Measurements from ENCODE around the gene OR4M1.
"Not testable (repeated sequence)": the region's sequence is repeated elsewhere in the genome, so short reads cannot be mapped to it uniquely, and the experiment has no call there.

OR4M1 gene

DNA sequence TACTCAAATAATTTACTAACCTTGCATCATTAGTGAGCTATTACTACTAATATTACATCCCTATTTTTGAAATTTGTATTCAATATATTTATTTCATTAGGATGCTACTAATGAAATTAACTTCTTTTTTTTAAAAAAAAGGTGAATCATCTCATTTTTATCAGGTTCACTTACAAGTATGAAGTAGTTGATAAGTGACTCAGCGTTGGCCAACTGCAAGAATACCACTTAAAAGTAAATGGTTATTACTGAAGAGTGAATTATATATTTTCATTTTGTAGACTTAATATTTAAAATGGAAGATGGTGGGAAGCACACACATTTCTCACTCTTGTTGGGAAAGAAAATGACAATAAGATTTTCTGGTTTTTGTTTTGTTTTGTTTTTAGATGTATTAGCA is 49.9 kb downstream of the OR4M1 start:
- no peak overlapping the region for H3K27ac ChIP-seq (ENCODE audit: low read depth, low read length)
- H3K36me3 ChIP-seq (ENCODE audit: control insufficient read depth, insufficient read depth, low read length): no peaks in the 10 kb centered on the region
- peaks cover 20% of the 10 kb centered on the region; the same call in 1 of the 2 replicates for H3K9me3 ChIP-seq (ENCODE audit: control insufficient read depth, insufficient read depth, low read depth, low read length)
- H3K4me3 ChIP-seq (ENCODE audit: low read depth, low read length): no peak overlapping the region
- H3K4me1 ChIP-seq (ENCODE audit: control insufficient read depth, insufficient read depth, low read length): no peaks in the 10 kb centered on the region
- H3K9ac ChIP-seq (ENCODE audit: low read length): no peak overlapping the region
- H3K27me3 ChIP-seq (ENCODE audit: control insufficient read depth, insufficient read depth, low read length): no peaks in the 10 kb centered on the region

DNA sequence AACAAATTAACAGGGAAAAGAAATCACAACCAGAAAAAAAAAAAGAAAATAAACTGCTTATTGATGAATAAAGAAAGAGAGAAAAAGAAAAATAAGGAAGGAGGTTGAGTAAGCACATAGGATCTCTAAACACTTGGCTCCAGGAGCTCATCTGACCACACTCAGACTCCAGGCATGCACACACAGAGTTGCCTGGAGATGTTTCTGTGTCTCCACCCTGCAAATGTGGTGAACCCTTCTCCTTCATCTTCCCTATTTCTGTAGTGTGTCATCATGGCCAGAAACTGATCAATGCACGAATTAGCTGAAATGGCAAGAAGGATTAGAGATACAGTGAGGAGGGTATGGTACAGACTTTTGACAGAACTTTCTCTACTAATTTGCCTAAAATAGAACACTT is 50.5 kb downstream of the OR4M1 start:
- Histone ChIP-seq H3K9me3 (ENCODE audit: control insufficient read depth, insufficient read depth, low read depth, low read length) (peaks cover 20% of the 10 kb centered on the region; the same call in 1 of the 2 replicates), H3K27me3 (ENCODE audit: control insufficient read depth, insufficient read depth, low read length) (no peaks in the 10 kb centered on the region), H3K9ac (ENCODE audit: low read length) (no peak overlapping the region), H3K4me1 (ENCODE audit: control insufficient read depth, insufficient read depth, low read length) (no peaks in the 10 kb centered on the region), H3K27ac (ENCODE audit: low read depth, low read length) (no peak overlapping the region), H3K4me3 (ENCODE audit: low read depth, low read length) (no peak overlapping the region), H3K36me3 (ENCODE audit: control insufficient read depth, insufficient read depth, low read length) (no peaks in the 10 kb centered on the region)

DNA sequence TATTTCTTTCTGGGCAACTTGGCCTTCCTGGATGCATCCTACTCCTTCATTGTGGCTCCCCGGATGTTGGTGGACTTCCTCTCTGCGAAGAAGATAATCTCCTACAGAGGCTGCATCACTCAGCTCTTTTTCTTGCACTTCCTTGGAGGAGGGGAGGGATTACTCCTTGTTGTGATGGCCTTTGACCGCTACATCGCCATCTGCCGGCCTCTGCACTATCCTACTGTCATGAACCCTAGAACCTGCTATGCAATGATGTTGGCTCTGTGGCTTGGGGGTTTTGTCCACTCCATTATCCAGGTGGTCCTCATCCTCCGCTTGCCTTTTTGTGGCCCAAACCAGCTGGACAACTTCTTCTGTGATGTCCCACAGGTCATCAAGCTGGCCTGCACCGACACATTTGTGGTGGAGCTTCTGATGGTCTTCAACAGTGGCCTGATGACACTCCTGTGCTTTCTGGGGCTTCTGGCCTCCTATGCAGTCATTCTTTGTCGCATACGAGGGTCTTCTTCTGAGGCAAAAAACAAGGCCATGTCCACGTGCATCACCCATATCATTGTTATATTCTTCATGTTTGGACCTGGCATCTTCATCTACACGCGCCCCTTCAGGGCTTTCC is 54.4 kb downstream of the OR4M1 start:
- peaks cover 14% of the 10 kb centered on the region; the same call in 1 of the 2 replicates for H3K9me3 ChIP-seq (ENCODE audit: control insufficient read depth, insufficient read depth, low read depth, low read length)
- not testable (repeated sequence) for H3K36me3 ChIP-seq (ENCODE audit: control insufficient read depth, insufficient read depth, low read length); H3K4me1 ChIP-seq (ENCODE audit: control insufficient read depth, insufficient read depth, low read length); H3K27me3 ChIP-seq (ENCODE audit: control insufficient read depth, insufficient read depth, low read length); H3K27ac ChIP-seq (ENCODE audit: low read depth, low read length); H3K4me3 ChIP-seq (ENCODE audit: low read depth, low read length); H3K9ac ChIP-seq (ENCODE audit: low read length)

DNA sequence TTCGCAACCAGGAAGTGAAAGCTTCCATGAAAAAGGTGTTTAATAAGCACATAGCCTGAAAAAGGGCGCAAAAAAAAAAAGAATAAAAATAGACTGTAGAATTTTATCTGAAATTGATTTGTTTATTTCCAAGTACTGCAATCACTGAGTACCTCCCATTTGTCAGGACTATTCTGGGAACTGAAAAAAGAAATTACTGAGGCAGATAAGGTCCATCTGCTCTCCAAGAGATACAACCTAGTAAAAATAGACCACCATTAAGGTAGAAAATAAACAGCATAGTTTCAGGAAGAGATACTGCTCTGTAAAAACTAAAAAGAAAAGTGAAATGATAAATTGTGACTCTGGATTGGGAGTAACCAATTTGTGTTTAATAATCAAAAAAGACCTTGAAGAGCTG is 55.0 kb downstream of the OR4M1 start:
- Histone ChIP-seq H3K4me1 (ENCODE audit: control insufficient read depth, insufficient read depth, low read length) (no peaks in the 10 kb centered on the region), H3K4me3 (ENCODE audit: low read depth, low read length) (no peak overlapping the region), H3K9me3 (ENCODE audit: control insufficient read depth, insufficient read depth, low read depth, low read length) (peaks cover 14% of the 10 kb centered on the region; the same call in 1 of the 2 replicates), H3K36me3 (ENCODE audit: control insufficient read depth, insufficient read depth, low read length) (no peaks in the 10 kb centered on the region), H3K27ac (ENCODE audit: low read depth, low read length) (no peak overlapping the region), H3K9ac (ENCODE audit: low read length) (no peak overlapping the region), H3K27me3 (ENCODE audit: control insufficient read depth, insufficient read depth, low read length) (no peaks in the 10 kb centered on the region)
